SK-N-SH (cell line): ENCODE measurements around the gene RAPGEF6. TPM values are rescaled to one million over a fixed set of nuclear protein-coding genes. Genes with fewer than 3 reads are reported as not detected.

ENCODE experiments used
- CTCF ChIA-PET: fragments of 300-600, 350-600 bp; formaldehyde crosslinking; extraction: SDS; loops from one replicate; lab custom pipeline; 2021; lab: Yijun Ruan, JAX
- POLR2A ChIA-PET: fragments of 350-600 bp; sonication (Branson Sonifier 250); formaldehyde crosslinking; extraction: SDS; loops from one replicate; lab custom pipeline; 2020; ENCODE audit warnings: antibody characterized with exemption, inconsistent platforms; lab: Yijun Ruan, JAX
- DNase-seq: peaks from one replicate; pipeline ENCODE4 v3.0.0; 2012
- H2AFZ ChIP-seq: fragments of 200-600 bp; sonication (generic); 2 replicates; pipeline ENCODE4 v1.8.1; 2016; ENCODE audit warnings: antibody characterized with exemption, mild to moderate bottlenecking, low read depth
- H3F3A ChIP-seq: fragments of 200-600 bp; sonication (generic); replicated peaks from 2 replicates; pipeline ENCODE3; 2016; ENCODE audit warnings: antibody characterized with exemption, mild to moderate bottlenecking; ENCODE audit not compliant: insufficient read depth
- H3K27ac ChIP-seq, 2 experiments: fragments of 200-500 bp in 1 of 2; fragments of 200-600 bp in 1 of 2; sonication (Bioruptor generic) in 1 of 2; sonication (generic), shearing (Covaris generic) in 1 of 2; 2 replicates each; pipeline versions ENCODE4 v1.5.1 to v1.6.1; 2014 to 2016; ENCODE audit warnings: low read depth in 2 of 2, inconsistent platforms in 1 of 2, low read length in 1 of 2, mild to moderate bottlenecking in 1 of 2, mixed read lengths in 1 of 2
- H3K27me3 ChIP-seq: fragments of 200-600 bp; sonication (generic), shearing (Covaris generic); 2 replicates; pipeline ENCODE4 v1.6.1; 2016; ENCODE audit warnings: mixed run types; ENCODE audit not compliant: insufficient read depth
- H3K36me3 ChIP-seq, 2 experiments: fragments of 200-500 bp in 1 of 2; fragments of 200-600 bp in 1 of 2; sonication (Bioruptor generic) in 1 of 2; sonication (generic) in 1 of 2; replicated peaks in 1 of 2; 2 replicates each; pipeline versions ENCODE3 to v1.5.1; 2014 to 2016; ENCODE audit warnings: low read length in 1 of 2, mild to moderate bottlenecking in 1 of 2; ENCODE audit not compliant: insufficient read depth in 2 of 2, control insufficient read depth in 1 of 2
- H3K4me1 ChIP-seq, 2 experiments: fragments of 200-500 bp in 1 of 2; fragments of 200-600 bp in 1 of 2; sonication (Bioruptor generic) in 1 of 2; sonication (generic), shearing (Covaris generic) in 1 of 2; 2 replicates each; pipeline versions ENCODE4 v1.5.1 to v1.6.1; 2014 to 2016; ENCODE audit warnings: low read depth in 1 of 2, low read length in 1 of 2, mixed run types in 1 of 2; ENCODE audit not compliant: insufficient read depth in 2 of 2, control insufficient read depth in 1 of 2
- H3K4me2 ChIP-seq: fragments of 200-600 bp; sonication (generic), shearing (Covaris generic); 2 replicates; pipeline ENCODE4 v1.6.1; 2017; ENCODE audit warnings: mixed run types
- H3K4me3 ChIP-seq, 2 experiments: fragments of 200-500 bp in 1 of 2; fragments of 200-600 bp in 1 of 2; sonication (Bioruptor generic) in 1 of 2; sonication (generic), shearing (Covaris generic) in 1 of 2; 2 replicates each; pipeline versions ENCODE4 v1.5.1 to v1.8.1; 2014 to 2016; ENCODE audit warnings: low read depth in 2 of 2, inconsistent platforms in 1 of 2, low read length in 1 of 2, mild to moderate bottlenecking in 1 of 2, mixed read lengths in 1 of 2, moderate library complexity in 1 of 2
- H3K79me2 ChIP-seq: fragments of 200-600 bp; sonication (generic); 2 replicates; pipeline ENCODE4 v1.8.1; 2017; ENCODE audit warnings: mild to moderate bottlenecking; ENCODE audit not compliant: insufficient read depth
- H3K9ac ChIP-seq: fragments of 200-600 bp; sonication (generic); 2 replicates; pipeline ENCODE4 v1.6.1; 2017; ENCODE audit warnings: mixed run types
- H3K9me2 ChIP-seq: fragments of 200-600 bp; sonication (generic); 2 replicates; pipeline ENCODE4 v1.6.1; 2017; ENCODE audit warnings: mixed run types
- H3K9me3 ChIP-seq: fragments of 200-600 bp; sonication (generic); 2 replicates; pipeline ENCODE4 v1.6.1; 2017; ENCODE audit warnings: mixed run types, mild to moderate bottlenecking, moderate library complexity
- H4K20me1 ChIP-seq: fragments of 200-600 bp; sonication (generic); 2 replicates; pipeline ENCODE4 v1.6.1; 2017; ENCODE audit warnings: mild to moderate bottlenecking, mixed run types; ENCODE audit not compliant: insufficient read depth
- CHD2 ChIP-seq: fragments of 150-350 bp; IDR thresholded peaks from 2 replicates; pipeline ENCODE4 v1.6.1; 2018; ENCODE audit warnings: low read length; ENCODE audit not compliant: partially characterized antibody
- ELF1 ChIP-seq: IDR thresholded peaks from 2 replicates; pipeline ENCODE4 v1.4.0; 2012
- EZH2phosphoT487 ChIP-seq: fragments of 200-600 bp; sonication (generic); IDR thresholded peaks from 2 replicates; pipeline ENCODE4 v1.6.1; 2017; ENCODE audit warnings: low read depth, mixed run types, mild to moderate bottlenecking, antibody characterized with exemption, moderate library complexity, borderline replicate concordance
- FOSL2 ChIP-seq: IDR thresholded peaks from 2 replicates; pipeline ENCODE4 v1.4.0; 2012; ENCODE audit warnings: low read depth, mild to moderate bottlenecking, moderate library complexity, borderline replicate concordance
- GABPA ChIP-seq: IDR thresholded peaks from 2 replicates; pipeline ENCODE4 v1.4.0; 2012; ENCODE audit warnings: low read depth, mild to moderate bottlenecking
- JUND ChIP-seq: IDR thresholded peaks from 2 replicates; pipeline ENCODE4 v1.4.0; 2012
- MXI1 ChIP-seq: IDR thresholded peaks from 2 replicates; pipeline ENCODE4 v1.6.1; 2012; ENCODE audit warnings: mild to moderate bottlenecking, low read depth, low read length, improper control_type of control experiment
- PBX3 ChIP-seq: IDR thresholded peaks from 2 replicates; pipeline ENCODE4; 2012
- SIN3A ChIP-seq: IDR thresholded peaks from 2 replicates; pipeline ENCODE4 v1.6.1; 2012; ENCODE audit warnings: low read depth, mild to moderate bottlenecking, low read length, moderate library complexity, borderline replicate concordance
- TEAD4 ChIP-seq: IDR thresholded peaks from 2 replicates; pipeline ENCODE4 v1.4.0; 2012; ENCODE audit warnings: mild to moderate bottlenecking, borderline replicate concordance; ENCODE audit not compliant: insufficient read depth
- USF1 ChIP-seq: IDR thresholded peaks from 2 replicates; pipeline ENCODE4 v1.4.0; 2012; ENCODE audit warnings: low read depth, borderline replicate concordance
- WGBS: methylation state at CpG from one replicate; pipeline ENCODE4 v1.1.6; 2017; ENCODE audit warnings: low lambda C conversion rate; 5-methylcytosine and 5-hydroxymethylcytosine counted together
- polyA plus RNA-seq, 3 experiments: library from polyadenylated mRNA; depleted of rRNA; stranded (reverse); fragments of >200 nt; gene quantifications; 2 replicates each; pipeline ENCODE4 v1.2.3, GENCODE V29; 2012
- TF ChIP-seq, protein P1 (sequence below): fragments of 200-600 bp; sonication (generic); IDR thresholded peaks from 2 replicates; pipeline ENCODE4 v1.6.1; 2017; ENCODE audit warnings: antibody characterized with exemption, mild to moderate bottlenecking, moderate library complexity

The RAPGEF6 gene
- polyA plus RNA-seq, 1 of the 3 experiments (the other 2 are of a cell fraction), result 2.9 TPM

GRCh38 chr5:131649161-131649560, 14.1 kb upstream of the RAPGEF6 start:
- Histone ChIP-seq H3F3A (peaks cover 19% of the 10 kb centered on the region), H3K9ac (no peak overlapping the region), H3K9me3 (no peaks in the 10 kb centered on the region), H3K79me2 (0 out of 2 replicates have a peak, but pooled peaks cover 4% of the 10 kb centered on the region), H4K20me1 (no peaks in the 10 kb centered on the region), H3K4me2 (no peak overlapping the region), H3K9me2 (no peaks in the 10 kb centered on the region), H3K36me3 (peaks cover 44 to 72% of the 10 kb centered on the region in 2 experiments), H3K4me1 (no peaks in the 10 kb centered on the region), H3K4me3 (no peak overlapping the region), H3K27me3 (no peaks in the 10 kb centered on the region), H3K27ac (no peak overlapping the region), H2AFZ (no peak overlapping the region)
- TF ChIP-seq GABPA (no peak), ELF1 (no peak), FOSL2 (no peak), JUND (no peak), CHD2 (no peak), EZH2phosphoT487 (no peak)
- CTCF ChIA-PET, result no interaction called here
- POLR2A ChIA-PET, result no interaction called here
- DNase-seq, result no peak
- WGBS, result 90% methylated on average over 3 of the region's 3 CpGs

DNA sequence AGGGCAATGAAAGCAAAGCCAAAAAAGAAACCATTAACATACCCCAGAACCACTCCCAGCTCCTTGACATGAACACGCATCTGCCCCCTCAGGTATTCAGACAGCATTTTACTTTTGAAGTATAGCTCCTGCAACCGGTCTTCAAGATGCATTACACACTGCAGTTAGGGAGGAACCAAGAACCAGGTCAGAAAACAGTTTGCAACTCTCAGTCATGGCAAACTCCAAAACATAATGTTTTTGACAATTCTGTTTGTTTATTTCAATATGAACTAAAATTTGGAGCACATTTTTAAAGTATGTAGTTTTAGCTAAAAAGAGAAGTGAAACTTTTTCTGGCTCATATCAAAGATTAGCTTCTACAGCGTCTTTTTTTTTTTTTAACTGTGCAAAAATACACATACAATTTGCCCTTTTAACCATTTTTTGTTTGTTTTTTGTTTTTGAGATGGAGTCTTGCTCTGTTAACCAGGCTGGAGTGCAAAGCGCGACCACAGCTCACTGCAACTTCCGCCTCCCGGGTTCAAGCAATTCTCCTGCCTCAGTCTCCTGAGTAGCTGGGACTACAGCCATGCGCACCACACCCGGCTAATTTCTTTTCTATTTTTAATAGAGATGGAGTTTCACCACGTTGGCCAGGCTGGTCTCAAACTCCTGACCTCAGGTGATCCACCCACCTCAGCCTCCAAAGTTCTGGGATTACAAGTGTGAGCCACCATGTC, 12.2 kb upstream of the RAPGEF6 start:
- no peaks in the 10 kb centered on the region for H3K9me3 ChIP-seq
- no peaks in the 10 kb centered on the region for H4K20me1 ChIP-seq
- no peaks in the 10 kb centered on the region for H3K27me3 ChIP-seq
- H3K9ac ChIP-seq, result no peak overlapping the region
- no peaks in the 10 kb centered on the region for H3K79me2 ChIP-seq
- no peak overlapping the region for H3K4me2 ChIP-seq
- H3K27ac ChIP-seq, result no peak overlapping the region
- H3K36me3 ChIP-seq, result peaks cover 53 to 70% of the 10 kb centered on the region in 2 experiments
- no peak overlapping the region for H2AFZ ChIP-seq
- no peaks in the 10 kb centered on the region for H3K4me1 ChIP-seq
- TF ChIP-seq FOSL2 (no peak), MXI1 (no peak), PBX3 (no peak), EZH2phosphoT487 (no peak), CHD2 (no peak), GABPA (no peak), TEAD4 (no peak), JUND (no peak), SIN3A (no peak), USF1 (no peak)
- TF ChIP-seq, protein P1, sequence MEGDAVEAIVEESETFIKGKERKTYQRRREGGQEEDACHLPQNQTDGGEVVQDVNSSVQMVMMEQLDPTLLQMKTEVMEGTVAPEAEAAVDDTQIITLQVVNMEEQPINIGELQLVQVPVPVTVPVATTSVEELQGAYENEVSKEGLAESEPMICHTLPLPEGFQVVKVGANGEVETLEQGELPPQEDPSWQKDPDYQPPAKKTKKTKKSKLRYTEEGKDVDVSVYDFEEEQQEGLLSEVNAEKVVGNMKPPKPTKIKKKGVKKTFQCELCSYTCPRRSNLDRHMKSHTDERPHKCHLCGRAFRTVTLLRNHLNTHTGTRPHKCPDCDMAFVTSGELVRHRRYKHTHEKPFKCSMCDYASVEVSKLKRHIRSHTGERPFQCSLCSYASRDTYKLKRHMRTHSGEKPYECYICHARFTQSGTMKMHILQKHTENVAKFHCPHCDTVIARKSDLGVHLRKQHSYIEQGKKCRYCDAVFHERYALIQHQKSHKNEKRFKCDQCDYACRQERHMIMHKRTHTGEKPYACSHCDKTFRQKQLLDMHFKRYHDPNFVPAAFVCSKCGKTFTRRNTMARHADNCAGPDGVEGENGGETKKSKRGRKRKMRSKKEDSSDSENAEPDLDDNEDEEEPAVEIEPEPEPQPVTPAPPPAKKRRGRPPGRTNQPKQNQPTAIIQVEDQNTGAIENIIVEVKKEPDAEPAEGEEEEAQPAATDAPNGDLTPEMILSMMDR, result no peak
- TF ChIP-seq, all 33 proteins: peak for 0
- Histone ChIP-seq H3K9me2 (no peaks in the 10 kb centered on the region), H3F3A (peaks cover 26% of the 10 kb centered on the region), H3K4me3 (no peak overlapping the region)
- ChIA-PET CTCF (interaction anchor here (1.2 to 2.0 kb wide), 4 partner anchors 8 to 360 kb away, joined by 3 to 5 read pairs (median 4); no protein-coding TSS in a partner anchor), POLR2A (no interaction called here)
- DNase-seq, result no peak
- WGBS, result 92% methylated on average over 10 of the region's 10 CpGs
